Duodenal mucosa (tissue), 2 donors: ENCODE data around the gene AP2M1.

Experiments
- H3K27ac ChIP-seq: one replicate; pipeline ENCODE4 v1.7.0; 2013; ENCODE audit warnings: low read depth, low read length
- H3K27me3 ChIP-seq, 2 donors: one replicate each; pipeline ENCODE4 v1.7.0; 2013; ENCODE audit warnings: low read length in 2 of 2, control low read depth in 1 of 2; ENCODE audit not compliant: insufficient read depth in 2 of 2, control insufficient read depth in 1 of 2
- H3K36me3 ChIP-seq, 2 donors: one replicate each; pipeline ENCODE4 v1.7.0; 2013; ENCODE audit warnings: low read length in 2 of 2, control low read depth in 1 of 2; ENCODE audit not compliant: insufficient read depth in 2 of 2, control insufficient read depth in 1 of 2
- H3K4me1 ChIP-seq, 2 donors: one replicate each; pipeline ENCODE4 v1.7.0; 2013; ENCODE audit warnings: low read length in 2 of 2, control low read depth in 1 of 2; ENCODE audit not compliant: insufficient read depth in 2 of 2, control insufficient read depth in 1 of 2
- H3K4me3 ChIP-seq, 2 donors: one replicate each; pipeline ENCODE4 v1.7.0; 2013; ENCODE audit warnings: low read length in 2 of 2, low read depth in 1 of 2
- H3K9ac ChIP-seq, 2 donors: one replicate each; pipeline ENCODE4 v1.7.0; 2013; ENCODE audit warnings: low read length in 2 of 2, low read depth in 1 of 2
- H3K9me3 ChIP-seq, 2 donors: one replicate each; pipeline ENCODE4 v1.7.0; 2013; ENCODE audit warnings: low read length in 2 of 2, control low read depth in 1 of 2; ENCODE audit not compliant: control insufficient read depth in 1 of 2

AP2M1 gene

GRCh38 chr3:184231671-184232070 is 57.0 kb downstream of the AP2M1 start:
- no peaks in the 10 kb centered on the region for H3K36me3 ChIP-seq
- no peak overlapping the region for H3K9ac ChIP-seq
- peaks cover 36 to 42% of the 10 kb centered on the region in 2 donors for H3K27me3 ChIP-seq
- H3K4me3 ChIP-seq: no peak overlapping the region
- H3K4me1 ChIP-seq: peaks cover 0 to 15% of the 10 kb centered on the region in 2 donors
- H3K27ac ChIP-seq: no peak overlapping the region
- H3K9me3 ChIP-seq: no peaks in the 10 kb centered on the region

GRCh38 chr3:184233127-184233843 is 58.6 kb downstream of the AP2M1 start:
- H3K4me1 ChIP-seq: peaks cover 0 to 18% of the 10 kb centered on the region in 2 donors
- H3K4me3 ChIP-seq: no peak overlapping the region
- no peaks in the 10 kb centered on the region for H3K9me3 ChIP-seq
- no peak overlapping the region for H3K9ac ChIP-seq
- H3K36me3 ChIP-seq: no peaks in the 10 kb centered on the region
- H3K27me3 ChIP-seq: peaks cover 31 to 33% of the 10 kb centered on the region in 2 donors
- H3K27ac ChIP-seq: no peak overlapping the region
